Endothelial cell of umbilical vein (primary cell): ENCODE data around the gene UGGT2. TPM values are rescaled to one million over a fixed set of nuclear protein-coding genes. Genes with fewer than 3 reads are reported as not detected.
"Not testable (repeated sequence)": the region's sequence is repeated elsewhere in the genome, so short reads cannot be mapped to it uniquely, and the experiment has no call there.

Experiments used
- BruUV-seq: library from RNA; stranded (reverse); fragments of 400-500 nt; replicated peaks from 2 replicates; lab custom pipeline; 2021; lab: Mats Ljungman, UMichigan
- CTCF ChIA-PET: fragments of 300-600, 350-600 bp; sonication (Branson Sonifier 250); formaldehyde crosslinking; loops from one replicate; lab custom pipeline; 2021; ENCODE audit warnings: antibody characterized with exemption, inconsistent platforms; lab: Charles Lee
- POLR2A ChIA-PET: fragments of 300-600, 350-600 bp; sonication (Branson Sonifier 250); formaldehyde crosslinking; loops from one replicate; lab custom pipeline; 2021; ENCODE audit warnings: antibody characterized with exemption, inconsistent platforms; lab: Charles Lee
- DNase-seq: peaks from one replicate; pipeline ENCODE4 v3.0.0-alpha.2; 2011; ENCODE audit warnings: low read depth, low spot score
- FAIRE-seq: peaks from 2 replicates; lab custom pipeline; 2011; peaks lifted over from hg19 to GRCh38; lab: Jason Lieb, UNC
- H2AFZ ChIP-seq: 2 replicates; pipeline ENCODE4 v1.6.0; 2012; ENCODE audit warnings: low read depth, low read length, control low read depth, inconsistent platforms
- H3K27ac ChIP-seq: 2 replicates; pipeline ENCODE4 v1.5.1; 2011; ENCODE audit warnings: low read depth, mild to moderate bottlenecking, control low read depth, low read length, moderate library complexity; ENCODE audit not compliant: insufficient read depth
- H3K27me3 ChIP-seq, 2 experiments: 2 replicates each; pipeline versions ENCODE4 v1.6.0 to v1.6.1; 2011; ENCODE audit warnings: low read length in 2 of 2, mixed read lengths in 1 of 2; ENCODE audit not compliant: control insufficient read depth in 2 of 2, insufficient read depth in 2 of 2
- H3K36me3 ChIP-seq, 2 experiments: 2 replicates in 1 of 2; 3 replicates in 1 of 2; pipeline ENCODE4 v1.5.1; 2011; ENCODE audit warnings: low read length in 2 of 2, mild to moderate bottlenecking in 1 of 2, moderate library complexity in 1 of 2; ENCODE audit not compliant: control insufficient read depth in 2 of 2, insufficient read depth in 2 of 2; ENCODE audit errors: extremely low read depth in 1 of 2
- H3K4me1 ChIP-seq: 3 replicates; pipeline ENCODE4 v1.5.1; 2011; ENCODE audit warnings: mild to moderate bottlenecking, low read length; ENCODE audit not compliant: control insufficient read depth, insufficient read depth; ENCODE audit errors: extremely low read depth
- H3K4me2 ChIP-seq: 2 replicates; pipeline ENCODE4 v1.6.1; 2011; ENCODE audit warnings: low read length, control low read depth, mixed read lengths; ENCODE audit not compliant: insufficient read depth
- H3K4me3 ChIP-seq, 3 experiments: fragments of 200-600 bp in 1 of 3; sonication (generic), shearing (Covaris generic) in 1 of 3; replicated peaks in 1 of 3; 2 replicates each; pipeline ENCODE4 v1.5.1; 2011 to 2016; ENCODE audit warnings: control low read depth in 3 of 3, low read length in 3 of 3, mild to moderate bottlenecking in 2 of 3, inconsistent platforms in 1 of 3, low read depth in 1 of 3, moderate library complexity in 1 of 3; ENCODE audit not compliant: insufficient read depth in 1 of 3
- H3K79me2 ChIP-seq: 2 replicates; pipeline ENCODE4 v1.6.0; 2012; ENCODE audit warnings: low read length, inconsistent platforms; ENCODE audit not compliant: control insufficient read depth, insufficient read depth
- H3K9ac ChIP-seq: replicated peaks from 2 replicates; pipeline ENCODE3; 2011; ENCODE audit warnings: low read length, control low read depth; ENCODE audit not compliant: insufficient read depth; ENCODE audit errors: extremely low read depth
- H3K9me1 ChIP-seq: replicated peaks from 3 replicates; pipeline ENCODE4 v1.6.0; 2011; ENCODE audit warnings: mild to moderate bottlenecking, low read length; ENCODE audit not compliant: control insufficient read depth, insufficient read depth; ENCODE audit errors: extremely low read depth
- H3K9me3 ChIP-seq: replicated peaks from 2 replicates; pipeline ENCODE4 v1.5.1; 2012; ENCODE audit warnings: low read length, inconsistent platforms; ENCODE audit not compliant: control insufficient read depth, insufficient read depth
- H4K20me1 ChIP-seq: replicated peaks from 2 replicates; pipeline ENCODE3; 2011; ENCODE audit warnings: mild to moderate bottlenecking, low read length; ENCODE audit not compliant: control insufficient read depth, insufficient read depth; ENCODE audit errors: extremely low read depth
- EZH2 ChIP-seq: IDR thresholded peaks from 2 replicates; pipeline ENCODE4 v1.6.1; 2012; ENCODE audit warnings: borderline replicate concordance, low read depth, mild to moderate bottlenecking, moderate library complexity, low read length, inconsistent platforms; ENCODE audit not compliant: severe bottlenecking
- GATA2 ChIP-seq: IDR thresholded peaks from 2 replicates; pipeline ENCODE4 v1.7.0; 2011; ENCODE audit warnings: low read depth, mild to moderate bottlenecking, moderate library complexity, mixed read lengths, low read length; ENCODE audit not compliant: insufficient read length, insufficient read depth
- JUN ChIP-seq: IDR thresholded peaks from 2 replicates; pipeline ENCODE4 v1.6.1; 2011; ENCODE audit warnings: borderline replicate concordance, low read depth; ENCODE audit not compliant: insufficient read length, insufficient read depth
- MAX ChIP-seq: IDR thresholded peaks from 2 replicates; pipeline ENCODE4 v1.6.1; 2011; ENCODE audit not compliant: insufficient read depth, insufficient read length
- MYC ChIP-seq: IDR thresholded peaks from one replicate; pipeline ENCODE4 v1.6.1; 2011; ENCODE audit warnings: mild to moderate bottlenecking, low read depth, low read length
- POLR2A ChIP-seq: IDR thresholded peaks from 2 replicates; pipeline ENCODE4 v1.6.1; 2012; ENCODE audit warnings: low read depth, mild to moderate bottlenecking, control low read depth, low read length
- POLR2AphosphoS5 ChIP-seq: IDR thresholded peaks from 2 replicates; pipeline ENCODE4 v1.6.1; 2012; ENCODE audit warnings: low read depth, mild to moderate bottlenecking, control low read depth, low read length, moderate library complexity; ENCODE audit not compliant: insufficient read depth
- dilution Hi-C: fragments of 300-500 bp; cut with MboI; formaldehyde crosslinking; loops from one replicate; pipeline ENCODE4 v1.15.0; 2019; ENCODE audit warnings: low sequenced_read_pairs; ENCODE audit not compliant: extremely low pct_ligation_motif_present
- intact Hi-C: fragments of 100-400 bp; cut with micrococcal nuclease; formaldehyde crosslinking; loops from one replicate; pipeline ENCODE4 v1.10.0; 2022
- polyA plus RNA-seq, 4 experiments: library from polyadenylated mRNA; depleted of rRNA in 3 of 4; stranded (reverse) in 3 of 4; unstranded in 1 of 4; fragments of >200 nt; gene quantifications; 2 replicates each; pipeline versions ENCODE4 v1.2.1 to v1.2.3, GENCODE V29; 2011 to 2012; ENCODE audit warnings: missing spikeins in 1 of 4
- total RNA-seq: library from RNA; stranded (reverse); gene quantifications from 2 replicates; pipeline ENCODE4 v1.2.3, GENCODE V29; 2021
- TF ChIP-seq, protein P1 (sequence below), 2 donors: IDR thresholded peaks; 1 replicate in 1 of 2; 2 replicates in 1 of 2; pipeline ENCODE4 v1.5.1; 2011; ENCODE audit warnings: low read length in 2 of 2, mild to moderate bottlenecking in 2 of 2, moderate library complexity in 2 of 2, control low read depth in 1 of 2, inconsistent platforms in 1 of 2, low read depth in 1 of 2; ENCODE audit not compliant: insufficient read depth in 1 of 2; ENCODE audit errors: extremely low read depth in 1 of 2

UGGT2 gene
- total and polyA plus RNA-seq, 2 donors (not counting 3 experiments of a cell fraction or from before 2014, with no cell fraction given), result 4.6 to 25.1 TPM

DNA sequence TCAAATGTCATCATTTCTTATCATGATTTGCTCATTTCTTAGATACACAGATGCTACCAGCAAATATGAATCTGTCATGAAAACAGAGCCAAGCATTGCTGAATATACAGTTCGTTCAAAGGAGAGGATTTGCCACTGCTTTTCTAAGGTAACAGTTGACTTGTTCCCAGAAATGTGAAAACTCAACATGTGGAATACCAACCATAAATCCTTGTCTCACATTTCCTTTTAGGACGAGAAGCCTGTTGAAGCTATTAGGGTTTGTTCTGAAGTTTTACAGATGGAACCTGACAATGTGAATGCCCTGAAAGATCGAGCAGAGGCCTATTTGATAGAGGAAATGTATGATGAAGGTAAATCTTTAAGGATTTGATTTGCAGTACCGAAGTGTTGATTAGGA lies 289.6 kb downstream of the UGGT2 start:
- TF ChIP-seq POLR2AphosphoS5 (no peak), MYC (no peak), POLR2A (no peak), JUN (no peak), EZH2 (no peak), GATA2 (no peak), MAX (no peak)
- TF ChIP-seq, protein P1, sequence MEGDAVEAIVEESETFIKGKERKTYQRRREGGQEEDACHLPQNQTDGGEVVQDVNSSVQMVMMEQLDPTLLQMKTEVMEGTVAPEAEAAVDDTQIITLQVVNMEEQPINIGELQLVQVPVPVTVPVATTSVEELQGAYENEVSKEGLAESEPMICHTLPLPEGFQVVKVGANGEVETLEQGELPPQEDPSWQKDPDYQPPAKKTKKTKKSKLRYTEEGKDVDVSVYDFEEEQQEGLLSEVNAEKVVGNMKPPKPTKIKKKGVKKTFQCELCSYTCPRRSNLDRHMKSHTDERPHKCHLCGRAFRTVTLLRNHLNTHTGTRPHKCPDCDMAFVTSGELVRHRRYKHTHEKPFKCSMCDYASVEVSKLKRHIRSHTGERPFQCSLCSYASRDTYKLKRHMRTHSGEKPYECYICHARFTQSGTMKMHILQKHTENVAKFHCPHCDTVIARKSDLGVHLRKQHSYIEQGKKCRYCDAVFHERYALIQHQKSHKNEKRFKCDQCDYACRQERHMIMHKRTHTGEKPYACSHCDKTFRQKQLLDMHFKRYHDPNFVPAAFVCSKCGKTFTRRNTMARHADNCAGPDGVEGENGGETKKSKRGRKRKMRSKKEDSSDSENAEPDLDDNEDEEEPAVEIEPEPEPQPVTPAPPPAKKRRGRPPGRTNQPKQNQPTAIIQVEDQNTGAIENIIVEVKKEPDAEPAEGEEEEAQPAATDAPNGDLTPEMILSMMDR (IDR thresholded peaks at IDR 0.05; ENCODE audit: extremely low read depth in 1 of 2, insufficient read depth in 1 of 2, low read depth in 1 of 2, low read length in 2 of 2), result no peak
- H3K9me1 ChIP-seq, result peaks cover 2% of the 10 kb centered on the region
- no peak overlapping the region for H3K4me2 ChIP-seq
- no peak overlapping the region for H3K9ac ChIP-seq
- no peaks in the 10 kb centered on the region for H3K9me3 ChIP-seq
- intact Hi-C loops (no loop called here), dilution Hi-C loops (no loop called here)
- peaks cover 3% of the 10 kb centered on the region for H4K20me1 ChIP-seq
- no TSS peak for BruUV-seq
- POLR2A ChIA-PET, result no interaction called here
- CTCF ChIA-PET, result interaction anchor here (1.3 kb wide), 1 partner anchor 14 kb away, joined by 3 read pairs; no protein-coding TSS in a partner anchor
- no peaks in the 10 kb centered on the region for H3K79me2 ChIP-seq
- no peak overlapping the region for H3K4me3 ChIP-seq
- no peaks in the 10 kb centered on the region for H3K27me3 ChIP-seq
- FAIRE-seq (no peak), DNase-seq (no peak)
- H3K36me3 ChIP-seq, result peaks cover 4 to 7% of the 10 kb centered on the region in 2 experiments
- H3K27ac ChIP-seq, result no peak overlapping the region
- no peak overlapping the region for H2AFZ ChIP-seq
- H3K4me1 ChIP-seq, result no peaks in the 10 kb centered on the region

GRCh38 chr13:95762626-95763025 lies 290.6 kb downstream of the UGGT2 start:
- H3K27me3 ChIP-seq, H3K36me3 ChIP-seq, H4K20me1 ChIP-seq, intact Hi-C loops, BruUV-seq, H3K4me1 ChIP-seq, H2AFZ ChIP-seq, H3K79me2 ChIP-seq, H3K9me1 ChIP-seq, H3K4me3 ChIP-seq, DNase-seq, H3K9me3 ChIP-seq, dilution Hi-C loops, FAIRE-seq, H3K9ac ChIP-seq, CTCF ChIA-PET, H3K27ac ChIP-seq, H3K4me2 ChIP-seq: not testable (repeated sequence)
- POLR2A ChIA-PET, result interaction anchor here (0.7 kb wide), 1 partner anchor 12 kb away, joined by 4 read pairs; no protein-coding TSS in a partner anchor
